A549 (cell line): ENCODE data around the gene PSMD13.

ENCODE experiments used
- BHLHE40 ChIP-seq: IDR thresholded peaks from 2 replicates; pipeline ENCODE4 v1.6.1; 2012; ENCODE audit warnings: low read depth, low read length, inconsistent platforms
- CTCF ChIP-seq: fragments of >200 bp; sonication (Bioruptor Twin); formaldehyde crosslinking; IDR thresholded peaks from 3 replicates; pipeline ENCODE4 v1.5.1; 2016
- EP300 ChIP-seq, 2 experiments: fragments of >200 bp; sonication (Bioruptor Twin); formaldehyde crosslinking; IDR thresholded peaks; 2 replicates in 1 of 2; 3 replicates in 1 of 2; pipeline ENCODE4 v1.6.1; 2016 to 2017
- GATA3 ChIP-seq: IDR thresholded peaks from 2 replicates; pipeline ENCODE4 v1.6.1; 2012; ENCODE audit warnings: borderline replicate concordance
- KDM5A ChIP-seq: fragments of 200-600 bp; sonication (generic); IDR thresholded peaks from 2 replicates; pipeline ENCODE4 v1.6.1; 2016; ENCODE audit warnings: antibody characterized with exemption, mild to moderate bottlenecking
- MAX ChIP-seq: IDR thresholded peaks from 2 replicates; pipeline ENCODE4 v1.6.1; 2012
- MAZ ChIP-seq: fragments of 150-350 bp; IDR thresholded peaks from 2 replicates; pipeline ENCODE4 v1.6.1; 2014; ENCODE audit warnings: antibody characterized with exemption, low read depth, low read length, borderline replicate concordance
- MYC ChIP-seq: IDR thresholded peaks from 2 replicates; pipeline ENCODE4 v1.6.1; 2012; ENCODE audit warnings: mild to moderate bottlenecking, inconsistent platforms, low read length, improper control_type of control experiment, borderline replicate concordance
- RAD21 ChIP-seq, 2 experiments: fragments of >200 bp in 1 of 2; sonication (Bioruptor Twin) in 1 of 2; formaldehyde crosslinking in 1 of 2; IDR thresholded peaks in 1 of 2; conservative IDR thresholded peaks in 1 of 2; 2 replicates in 1 of 2; 3 replicates in 1 of 2; pipeline ENCODE4 v1.6.1; 2012 to 2018; ENCODE audit warnings: inconsistent platforms in 1 of 2
- REST ChIP-seq: fragments of 200-600 bp; sonication (generic); IDR thresholded peaks from 2 replicates; pipeline ENCODE4 v1.6.1; 2016; ENCODE audit warnings: antibody characterized with exemption, mild to moderate bottlenecking, moderate library complexity
- RFX5 ChIP-seq: fragments of 450-650 bp; IDR thresholded peaks from 2 replicates; pipeline ENCODE4 v1.7.1; 2014; ENCODE audit warnings: antibody characterized with exemption, mild to moderate bottlenecking, moderate library complexity
- RNF2 ChIP-seq: fragments of 200-600 bp; sonication (generic); IDR thresholded peaks from 2 replicates; pipeline ENCODE4 v1.6.1; 2016; ENCODE audit warnings: low read depth, mild to moderate bottlenecking, antibody characterized with exemption, moderate library complexity, borderline replicate concordance
- USF2 ChIP-seq: fragments of 450-650 bp; IDR thresholded peaks from 2 replicates; pipeline ENCODE4 v1.6.1; 2014; ENCODE audit warnings: antibody characterized with exemption
- ZFP36 ChIP-seq: fragments of 450-650 bp; IDR thresholded peaks from 2 replicates; pipeline ENCODE4 v1.6.1; 2014; ENCODE audit warnings: borderline replicate concordance; ENCODE audit not compliant: partially characterized antibody

- TF ChIP-seq EP300 (IDR thresholded peaks at IDR 0.05) (no peak), CTCF (no peak), KDM5A (no peak), ZFP36 (no peak), BHLHE40 (no peak), RFX5 (no peak), GATA3 (no peak), MAZ (no peak), MAX (no peak), RNF2 (no peak), REST (no peak), RAD21 (conservative IDR thresholded peaks at IDR 0.05 in 1 of 2, IDR thresholded peaks at IDR 0.05 in 1 of 2) (no peak), MYC (no peak), USF2 (no peak)
Observed at GRCh38 chr11:284105-285020, 47.6 kb downstream of the PSMD13 start.
